K562 (cell line): ENCODE results near the gene CNBD2. TPM values are rescaled to one million over a fixed set of nuclear protein-coding genes. Genes with fewer than 3 reads are reported as not detected.

Source experiments
- BRD9 ChIP-seq: fragments of 450-650 bp; IDR thresholded peaks from 2 replicates; pipeline ENCODE4 v1.6.1; 2018; ENCODE audit warnings: low read depth; ENCODE audit not compliant: partially characterized antibody
- CBX2 ChIP-seq: fragments of 200-600 bp; sonication (generic); IDR thresholded peaks from one replicate; pipeline ENCODE4 v1.6.1; 2012; ENCODE audit warnings: mild to moderate bottlenecking, low read length, inconsistent platforms; ENCODE audit not compliant: insufficient read depth, poor library complexity, severe bottlenecking
- CHD2 ChIP-seq: IDR thresholded peaks from 2 replicates; pipeline ENCODE4 v1.6.1; 2011; ENCODE audit warnings: low read depth, low read length
- DMBX1 ChIP-seq: fragments of 250-450 bp; sonication (Bioruptor Pico); IDR thresholded peaks from 2 replicates; pipeline ENCODE4 v1.8.0; 2022; ENCODE audit warnings: inconsistent platforms, mild to moderate bottlenecking, moderate library complexity, borderline replicate concordance
- KLF1 ChIP-seq: fragments of 450-650 bp; IDR thresholded peaks from 2 replicates; pipeline ENCODE4 v1.6.1; 2016; ENCODE audit warnings: missing genetic modification characterization, missing compliant biosample characterization
- MCM5 ChIP-seq: fragments of 450-650 bp; IDR thresholded peaks from 2 replicates; pipeline ENCODE4 v1.6.1; 2016; ENCODE audit warnings: low read depth
- MTA2 ChIP-seq: fragments of 450-650 bp; IDR thresholded peaks from 2 replicates; pipeline ENCODE4 v1.6.1; 2016; ENCODE audit warnings: low read depth
- NCOA1 ChIP-seq: fragments of 450-650 bp; IDR thresholded peaks from 2 replicates; pipeline ENCODE4 v1.6.1; 2016; ENCODE audit warnings: low read depth
- NONO ChIP-seq, 2 experiments: fragments of 200-400 bp in 1 of 2; fragments of 450-650 bp in 1 of 2; formaldehyde crosslinking in 1 of 2; IDR thresholded peaks; 2 replicates each; pipeline ENCODE4 v1.6.1; 2017; ENCODE audit warnings: low read depth in 2 of 2, mild to moderate bottlenecking in 2 of 2, moderate library complexity in 2 of 2, low read length in 1 of 2
- ZBTB7A ChIP-seq: IDR thresholded peaks from 2 replicates; pipeline ENCODE4 v1.6.1; 2011; ENCODE audit warnings: low read depth, mild to moderate bottlenecking, low read length, moderate library complexity, borderline replicate concordance; ENCODE audit not compliant: control insufficient read depth
- ZNF3 ChIP-seq: fragments of 250-450 bp; sonication (Bioruptor Pico); IDR thresholded peaks from 2 replicates; pipeline ENCODE4 v1.5.0; 2021; ENCODE audit warnings: mild to moderate bottlenecking, moderate library complexity
- polyA plus RNA-seq, 8 experiments: library from polyadenylated mRNA; depleted of rRNA in 4 of 8; stranded (reverse) in 5 of 8; unstranded in 3 of 8; fragments of >200 nt; fragmentation: Nextera tagmentation in 2 of 8; fragmentation: Illumina TruSeq in 1 of 8; extraction: Ambion mirVana in 2 of 8; extraction: Trizol in 1 of 8; gene quantifications; 2 replicates each; pipeline versions ENCODE4 v1.2.1 to v1.2.3, GENCODE V29; 2011 to 2014; ENCODE audit warnings: inconsistent platforms in 1 of 8, missing spikeins in 1 of 8
- total RNA-seq, 7 experiments: library from RNA; depleted of rRNA in 6 of 7; stranded (reverse); fragments of >200 nt in 6 of 7; fragmentation: Illumina TruSeq in 2 of 7; extraction: Trizol in 2 of 7; gene quantifications; 2 replicates each; pipeline versions ENCODE4 v1.2.1 to v1.2.3, GENCODE V29; 2011 to 2021; ENCODE audit warnings: low replicate concordance in 1 of 7
- TF ChIP-seq, protein P1 (sequence below), 2 experiments: fragments of 450-650 bp in 1 of 2; IDR thresholded peaks; 2 replicates each; pipeline ENCODE4 v1.6.1; 2011 to 2017; ENCODE audit warnings: low read depth in 2 of 2, antibody characterized with exemption in 1 of 2, borderline replicate concordance in 1 of 2, low read length in 1 of 2, mild to moderate bottlenecking in 1 of 2, mixed read lengths in 1 of 2; ENCODE audit not compliant: control insufficient read depth in 1 of 2
- TF ChIP-seq, protein P2 (sequence below), 2 experiments: fragments of 450-650 bp; conservative IDR thresholded peaks; 2 replicates each; pipeline ENCODE4 v1.6.1; 2017; ENCODE audit warnings: mild to moderate bottlenecking in 2 of 2, moderate library complexity in 2 of 2
- TF ChIP-seq, protein P3 (sequence below): fragments of 450-650 bp; conservative IDR thresholded peaks from 2 replicates; pipeline ENCODE4 v1.6.1; 2016; ENCODE audit warnings: missing genetic modification characterization, low read depth, mild to moderate bottlenecking, missing compliant biosample characterization, moderate library complexity
- TF ChIP-seq, protein P4 (sequence below), 2 experiments: IDR thresholded peaks; 2 replicates each; pipeline ENCODE4 v1.6.1; 2012; ENCODE audit warnings: improper control_type of control experiment in 2 of 2, low read depth in 2 of 2, low read length in 2 of 2, borderline replicate concordance in 1 of 2

Gene CNBD2
- total and polyA plus RNA-seq, 9 of the 15 experiments (the other 6 are each of a cell fraction or from before 2014, with no cell fraction given), result 3.2 to 17.5 (median 5.3) TPM

DNA sequence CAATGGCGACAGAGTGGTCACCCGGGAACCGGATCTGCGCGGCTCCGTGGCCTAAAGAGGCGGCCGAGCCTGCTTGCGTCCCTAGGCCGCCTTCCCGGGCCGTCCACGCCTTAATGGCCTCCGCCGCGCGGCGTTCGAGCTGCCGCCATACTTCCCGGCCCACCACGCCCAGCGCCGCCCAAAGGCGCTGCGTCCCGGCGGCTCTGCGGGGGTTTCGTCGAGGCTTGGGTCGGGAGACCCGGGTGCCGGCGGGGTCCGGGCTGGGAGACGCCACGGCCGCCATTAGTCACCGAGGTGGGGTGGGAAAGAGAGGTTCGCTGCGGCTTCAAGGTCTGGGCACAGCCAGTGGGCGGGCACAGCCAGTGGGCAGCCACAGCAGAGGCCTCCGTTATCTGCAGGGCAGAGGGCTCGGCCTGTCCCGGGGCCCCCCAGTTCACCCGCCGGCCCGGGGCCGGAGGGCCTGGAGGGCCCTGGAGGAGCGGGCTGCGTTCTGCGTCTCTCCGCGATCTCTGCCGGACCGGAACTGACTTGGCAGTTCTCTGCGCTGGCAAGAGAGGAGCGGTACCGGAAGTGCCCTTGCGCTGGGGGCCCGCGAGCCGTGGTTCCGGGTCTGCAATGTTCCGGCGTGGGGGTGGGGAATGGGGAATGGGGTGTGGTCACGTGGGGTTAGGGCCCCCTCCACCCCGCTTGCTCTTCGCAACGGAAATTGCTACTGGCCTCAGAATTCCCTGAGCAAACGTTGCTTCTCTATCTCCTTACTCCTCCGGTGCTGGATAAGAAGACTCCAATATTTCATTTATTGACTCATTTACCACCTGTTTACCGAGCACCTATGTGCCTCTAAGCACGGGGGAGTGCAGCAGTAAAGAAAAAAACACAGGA, 82.3 kb downstream of the CNBD2 start (continued):
- TF ChIP-seq, protein P1, sequence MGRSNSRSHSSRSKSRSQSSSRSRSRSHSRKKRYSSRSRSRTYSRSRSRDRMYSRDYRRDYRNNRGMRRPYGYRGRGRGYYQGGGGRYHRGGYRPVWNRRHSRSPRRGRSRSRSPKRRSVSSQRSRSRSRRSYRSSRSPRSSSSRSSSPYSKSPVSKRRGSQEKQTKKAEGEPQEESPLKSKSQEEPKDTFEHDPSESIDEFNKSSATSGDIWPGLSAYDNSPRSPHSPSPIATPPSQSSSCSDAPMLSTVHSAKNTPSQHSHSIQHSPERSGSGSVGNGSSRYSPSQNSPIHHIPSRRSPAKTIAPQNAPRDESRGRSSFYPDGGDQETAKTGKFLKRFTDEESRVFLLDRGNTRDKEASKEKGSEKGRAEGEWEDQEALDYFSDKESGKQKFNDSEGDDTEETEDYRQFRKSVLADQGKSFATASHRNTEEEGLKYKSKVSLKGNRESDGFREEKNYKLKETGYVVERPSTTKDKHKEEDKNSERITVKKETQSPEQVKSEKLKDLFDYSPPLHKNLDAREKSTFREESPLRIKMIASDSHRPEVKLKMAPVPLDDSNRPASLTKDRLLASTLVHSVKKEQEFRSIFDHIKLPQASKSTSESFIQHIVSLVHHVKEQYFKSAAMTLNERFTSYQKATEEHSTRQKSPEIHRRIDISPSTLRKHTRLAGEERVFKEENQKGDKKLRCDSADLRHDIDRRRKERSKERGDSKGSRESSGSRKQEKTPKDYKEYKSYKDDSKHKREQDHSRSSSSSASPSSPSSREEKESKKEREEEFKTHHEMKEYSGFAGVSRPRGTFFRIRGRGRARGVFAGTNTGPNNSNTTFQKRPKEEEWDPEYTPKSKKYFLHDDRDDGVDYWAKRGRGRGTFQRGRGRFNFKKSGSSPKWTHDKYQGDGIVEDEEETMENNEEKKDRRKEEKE (IDR thresholded peaks at IDR 0.05; ENCODE audit: borderline replicate concordance in 1 of 2, control insufficient read depth in 1 of 2, low read depth in 2 of 2, low read length in 1 of 2), result peak in 1 of 2 experiments; percentile 79; a peak in 1 of 4 replicates
- peak; percentile 31 to 85; a peak in 3 of 4 replicates for TF ChIP-seq NONO (IDR thresholded peaks at IDR 0.05; ENCODE audit: low read depth in 2 of 2, low read length in 1 of 2)
- TF ChIP-seq MCM5, result no peak
- TF ChIP-seq ZBTB7A, result peak; percentile 69; the same call in 1 of the 2 replicates
- no peak for TF ChIP-seq CBX2
- TF ChIP-seq, protein P2, sequence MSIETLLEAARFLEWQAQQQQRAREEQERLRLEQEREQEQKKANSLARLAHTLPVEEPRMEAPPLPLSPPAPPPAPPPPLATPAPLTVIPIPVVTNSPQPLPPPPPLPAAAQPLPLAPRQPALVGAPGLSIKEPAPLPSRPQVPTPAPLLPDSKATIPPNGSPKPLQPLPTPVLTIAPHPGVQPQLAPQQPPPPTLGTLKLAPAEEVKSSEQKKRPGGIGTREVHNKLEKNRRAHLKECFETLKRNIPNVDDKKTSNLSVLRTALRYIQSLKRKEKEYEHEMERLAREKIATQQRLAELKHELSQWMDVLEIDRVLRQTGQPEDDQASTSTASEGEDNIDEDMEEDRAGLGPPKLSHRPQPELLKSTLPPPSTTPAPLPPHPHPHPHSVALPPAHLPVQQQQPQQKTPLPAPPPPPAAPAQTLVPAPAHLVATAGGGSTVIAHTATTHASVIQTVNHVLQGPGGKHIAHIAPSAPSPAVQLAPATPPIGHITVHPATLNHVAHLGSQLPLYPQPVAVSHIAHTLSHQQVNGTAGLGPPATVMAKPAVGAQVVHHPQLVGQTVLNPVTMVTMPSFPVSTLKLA (conservative IDR thresholded peaks at IDR 0.05), result peak; percentile 57 to 67
- no peak for TF ChIP-seq MTA2
- TF ChIP-seq DMBX1 (CRISPR knock-in tag), result no peak
- no peak for TF ChIP-seq KLF1 (tag)
- TF ChIP-seq, protein P3, sequence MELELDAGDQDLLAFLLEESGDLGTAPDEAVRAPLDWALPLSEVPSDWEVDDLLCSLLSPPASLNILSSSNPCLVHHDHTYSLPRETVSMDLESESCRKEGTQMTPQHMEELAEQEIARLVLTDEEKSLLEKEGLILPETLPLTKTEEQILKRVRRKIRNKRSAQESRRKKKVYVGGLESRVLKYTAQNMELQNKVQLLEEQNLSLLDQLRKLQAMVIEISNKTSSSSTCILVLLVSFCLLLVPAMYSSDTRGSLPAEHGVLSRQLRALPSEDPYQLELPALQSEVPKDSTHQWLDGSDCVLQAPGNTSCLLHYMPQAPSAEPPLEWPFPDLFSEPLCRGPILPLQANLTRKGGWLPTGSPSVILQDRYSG (tag), result no peak
- TF ChIP-seq CHD2, result peak; percentile 69
- TF ChIP-seq ZNF3, result no peak
- TF ChIP-seq, protein P4, sequence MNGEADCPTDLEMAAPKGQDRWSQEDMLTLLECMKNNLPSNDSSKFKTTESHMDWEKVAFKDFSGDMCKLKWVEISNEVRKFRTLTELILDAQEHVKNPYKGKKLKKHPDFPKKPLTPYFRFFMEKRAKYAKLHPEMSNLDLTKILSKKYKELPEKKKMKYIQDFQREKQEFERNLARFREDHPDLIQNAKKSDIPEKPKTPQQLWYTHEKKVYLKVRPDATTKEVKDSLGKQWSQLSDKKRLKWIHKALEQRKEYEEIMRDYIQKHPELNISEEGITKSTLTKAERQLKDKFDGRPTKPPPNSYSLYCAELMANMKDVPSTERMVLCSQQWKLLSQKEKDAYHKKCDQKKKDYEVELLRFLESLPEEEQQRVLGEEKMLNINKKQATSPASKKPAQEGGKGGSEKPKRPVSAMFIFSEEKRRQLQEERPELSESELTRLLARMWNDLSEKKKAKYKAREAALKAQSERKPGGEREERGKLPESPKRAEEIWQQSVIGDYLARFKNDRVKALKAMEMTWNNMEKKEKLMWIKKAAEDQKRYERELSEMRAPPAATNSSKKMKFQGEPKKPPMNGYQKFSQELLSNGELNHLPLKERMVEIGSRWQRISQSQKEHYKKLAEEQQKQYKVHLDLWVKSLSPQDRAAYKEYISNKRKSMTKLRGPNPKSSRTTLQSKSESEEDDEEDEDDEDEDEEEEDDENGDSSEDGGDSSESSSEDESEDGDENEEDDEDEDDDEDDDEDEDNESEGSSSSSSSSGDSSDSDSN (IDR thresholded peaks at IDR 0.05; ENCODE audit: borderline replicate concordance in 1 of 2, low read depth in 2 of 2, low read length in 2 of 2), result peak; percentile 64 to 67; a peak in 3 of 4 replicates
- no peak for TF ChIP-seq BRD9
- peak; percentile 97 for TF ChIP-seq NCOA1
